ENCODE measurements around the gene FLOT2. TPM values are rescaled to one million over a fixed set of nuclear protein-coding genes. Genes with fewer than 3 reads are reported as not detected.
"Not testable (repeated sequence)": the region's sequence is repeated elsewhere in the genome, so short reads cannot be mapped to it uniquely, and the experiment has no call there.

The FLOT2 gene
- total and polyA plus RNA-seq, 4 donors = 51.8 to 108 (median 78.7) TPM

DNA sequence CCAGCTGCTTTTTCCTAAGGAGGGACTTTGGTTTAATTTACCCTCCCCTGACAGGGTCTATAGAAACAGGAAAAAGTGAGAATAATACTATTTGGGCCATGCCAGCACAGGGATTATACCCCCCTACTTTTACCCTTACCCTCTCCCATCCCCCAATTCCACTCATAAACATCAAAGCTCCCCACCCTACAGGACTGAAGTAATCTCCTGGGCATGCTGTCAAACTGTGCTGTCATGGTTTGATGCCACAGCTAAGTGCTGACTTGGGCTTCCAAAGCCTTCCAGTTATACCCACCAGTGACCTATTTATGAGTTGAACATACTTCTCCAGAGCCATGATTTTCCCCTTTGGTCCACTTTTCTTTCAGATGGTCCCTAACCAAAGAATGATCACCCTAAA is 41.0 kb upstream of the FLOT2 start:
- Histone ChIP-seq H3K9me3 (ENCODE audit: control insufficient read depth, low read length) (no peaks in the 10 kb centered on the region), H3K36me3 (ENCODE audit: control insufficient read depth in 1 of 2, insufficient read depth in 2 of 2, low read length in 1 of 2) (no peaks in the 10 kb centered on the region), H3K27ac (ENCODE audit: low read depth in 1 of 2, low read length in 2 of 2) (no peak overlapping the region), H3K4me3 (ENCODE audit: low read length in 2 of 2) (no peak overlapping the region), H3K27me3 (ENCODE audit: control insufficient read depth in 1 of 2, insufficient read depth in 2 of 2, low read length in 1 of 2) (no peaks in the 10 kb centered on the region), H3K4me1 (ENCODE audit: control insufficient read depth in 1 of 2, insufficient read depth in 2 of 2, low read length in 2 of 2) (peaks cover 3 to 6% of the 10 kb centered on the region in 2 donors)
- ATAC-seq (ENCODE audit: low FRiP score) (no peak), DNase-seq (no peak)
- intact Hi-C loops (cut with DNase I) = no loop called here

DNA sequence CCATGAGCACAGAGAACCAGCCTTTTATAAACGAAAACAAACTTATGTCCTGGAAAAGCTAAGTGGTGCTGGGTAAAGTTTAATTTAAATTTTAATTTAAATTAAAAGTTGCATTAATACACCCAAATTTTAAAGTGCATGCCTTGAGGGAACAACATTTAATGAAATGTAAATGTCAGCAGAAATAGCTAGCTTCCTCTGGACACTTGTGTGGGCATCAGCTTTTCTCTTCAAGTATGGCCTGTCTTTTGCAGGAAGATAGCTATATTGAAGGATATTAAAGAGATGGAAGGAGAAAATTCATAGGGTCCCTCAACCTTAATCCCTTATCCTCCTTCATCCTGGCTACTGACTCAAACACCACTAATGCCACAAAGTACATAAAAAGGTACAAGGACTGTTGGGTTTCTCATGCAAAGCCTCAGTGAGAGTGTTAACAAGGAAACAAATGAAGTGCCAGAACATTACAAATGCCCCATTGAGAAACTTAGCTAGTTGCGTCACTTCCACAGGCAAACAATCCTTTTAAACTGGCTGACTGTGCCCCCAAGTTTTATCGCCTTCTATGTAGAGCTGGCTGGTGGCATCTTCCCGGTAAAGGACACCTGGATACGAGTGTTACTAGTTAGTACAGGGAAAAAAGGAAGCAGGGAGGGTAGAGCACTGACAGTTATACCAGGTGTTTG is 39.7 kb upstream of the FLOT2 start:
- Histone ChIP-seq H3K27me3 (ENCODE audit: control insufficient read depth in 1 of 2, insufficient read depth in 2 of 2, low read length in 1 of 2) (no peaks in the 10 kb centered on the region), H3K36me3 (ENCODE audit: control insufficient read depth in 1 of 2, insufficient read depth in 2 of 2, low read length in 1 of 2) (no peaks in the 10 kb centered on the region), H3K4me1 (ENCODE audit: control insufficient read depth in 1 of 2, insufficient read depth in 2 of 2, low read length in 2 of 2) (peaks cover 3 to 6% of the 10 kb centered on the region in 2 donors), H3K9me3 (ENCODE audit: control insufficient read depth, low read length) (no peaks in the 10 kb centered on the region), H3K4me3 (ENCODE audit: low read length in 2 of 2) (no peak overlapping the region), H3K27ac (ENCODE audit: low read depth in 1 of 2, low read length in 2 of 2) (no peak overlapping the region)
- DNase-seq = no peak
- intact Hi-C loops (cut with DNase I) = no loop called here
- 63 to 70% methylated on average over 5 of the region's 5 CpGs for WGBS, 2 donors
- ATAC-seq (ENCODE audit: low FRiP score) = no peak

- H3K27me3 ChIP-seq (ENCODE audit: control insufficient read depth in 1 of 2, insufficient read depth in 2 of 2, low read length in 1 of 2) = no peaks in the 10 kb centered on the region
- H3K36me3 ChIP-seq (ENCODE audit: control insufficient read depth in 1 of 2, insufficient read depth in 2 of 2, low read length in 1 of 2) = no peaks in the 10 kb centered on the region
- H3K4me3 ChIP-seq (ENCODE audit: low read length in 2 of 2) = no peak overlapping the region
- WGBS, 2 donors = 89 to 92% methylated on average over 8 of the region's 8 CpGs
- DNase-seq = no peak
- ATAC-seq (ENCODE audit: low FRiP score) = no peak
- H3K4me1 ChIP-seq (ENCODE audit: control insufficient read depth in 1 of 2, insufficient read depth in 2 of 2, low read length in 2 of 2) = peaks cover 3 to 6% of the 10 kb centered on the region in 2 donors
- intact Hi-C loops (cut with DNase I) = no loop called here
- H3K9me3 ChIP-seq (ENCODE audit: control insufficient read depth, low read length) = no peaks in the 10 kb centered on the region
- no peak overlapping the region for H3K27ac ChIP-seq (ENCODE audit: low read depth in 1 of 2, low read length in 2 of 2)
These were observed 38.4 kb upstream of the FLOT2 start for GRCh38 chr17:28935744-28936460.

GRCh38 chr17:28934508-28934907 is 37.0 kb upstream of the FLOT2 start:
- H3K27me3 ChIP-seq (ENCODE audit: control insufficient read depth in 1 of 2, insufficient read depth in 2 of 2, low read length in 1 of 2); H3K4me3 ChIP-seq (ENCODE audit: low read length in 2 of 2); H3K4me1 ChIP-seq (ENCODE audit: control insufficient read depth in 1 of 2, insufficient read depth in 2 of 2, low read length in 2 of 2); H3K27ac ChIP-seq (ENCODE audit: low read depth in 1 of 2, low read length in 2 of 2); intact Hi-C loops (cut with DNase I); H3K9me3 ChIP-seq (ENCODE audit: control insufficient read depth, low read length); DNase-seq; ATAC-seq (ENCODE audit: low FRiP score); H3K36me3 ChIP-seq (ENCODE audit: control insufficient read depth in 1 of 2, insufficient read depth in 2 of 2, low read length in 1 of 2): not testable (repeated sequence)
- 95 to 96% methylated on average over 8 of the region's 8 CpGs for WGBS, 2 donors

DNA sequence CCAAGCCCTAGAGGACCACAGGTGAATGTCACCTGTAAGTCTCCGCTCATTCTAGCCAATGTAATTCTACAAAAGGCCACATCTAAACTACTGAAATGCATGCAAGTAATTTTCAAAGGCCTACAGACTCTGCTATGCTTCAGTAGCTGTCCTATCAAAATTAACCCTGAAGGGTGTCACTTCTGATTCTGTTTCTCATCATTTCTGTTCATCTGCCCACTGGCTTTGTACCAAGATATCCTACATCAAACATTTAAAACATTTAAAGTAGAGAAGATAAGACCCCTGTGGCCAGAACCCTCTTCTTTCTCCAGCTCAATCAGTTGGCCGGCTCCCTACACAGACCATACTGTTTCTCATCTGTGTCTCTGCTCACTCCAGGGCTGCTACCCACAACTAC is 32.3 kb upstream of the FLOT2 start:
- H3K9me3 ChIP-seq (ENCODE audit: control insufficient read depth, low read length) = no peaks in the 10 kb centered on the region
- no peaks in the 10 kb centered on the region for H3K27me3 ChIP-seq (ENCODE audit: control insufficient read depth in 1 of 2, insufficient read depth in 2 of 2, low read length in 1 of 2)
- H3K4me3 ChIP-seq (ENCODE audit: low read length in 2 of 2) = no peak overlapping the region
- intact Hi-C loops (cut with DNase I) = no loop called here
- no peaks in the 10 kb centered on the region for H3K4me1 ChIP-seq (ENCODE audit: control insufficient read depth in 1 of 2, insufficient read depth in 2 of 2, low read length in 2 of 2)
- ATAC-seq (ENCODE audit: low FRiP score) (no peak), DNase-seq (no peak)
- WGBS, 2 donors = 92 to 95% methylated on average over 2 of the region's 2 CpGs
- no peak overlapping the region for H3K27ac ChIP-seq (ENCODE audit: low read depth in 1 of 2, low read length in 2 of 2)
- H3K36me3 ChIP-seq (ENCODE audit: control insufficient read depth in 1 of 2, insufficient read depth in 2 of 2, low read length in 1 of 2) = peaks cover 0 to 2% of the 10 kb centered on the region in 2 donors

GRCh38 chr17:28928061-28928460 is 30.5 kb upstream of the FLOT2 start:
- Histone ChIP-seq H3K9me3 (ENCODE audit: control insufficient read depth, low read length) (no peaks in the 10 kb centered on the region), H3K27me3 (ENCODE audit: control insufficient read depth in 1 of 2, insufficient read depth in 2 of 2, low read length in 1 of 2) (no peaks in the 10 kb centered on the region), H3K27ac (ENCODE audit: low read depth in 1 of 2, low read length in 2 of 2) (no peak overlapping the region), H3K4me1 (ENCODE audit: control insufficient read depth in 1 of 2, insufficient read depth in 2 of 2, low read length in 2 of 2) (no peaks in the 10 kb centered on the region), H3K36me3 (ENCODE audit: control insufficient read depth in 1 of 2, insufficient read depth in 2 of 2, low read length in 1 of 2) (peaks cover 0 to 2% of the 10 kb centered on the region in 2 donors), H3K4me3 (ENCODE audit: low read length in 2 of 2) (no peak overlapping the region)
- intact Hi-C loops (cut with DNase I) = no loop called here
- ATAC-seq (ENCODE audit: low FRiP score) = no peak
- no peak for DNase-seq
- 86 to 93% methylated on average over 2 of the region's 2 CpGs for WGBS, 2 donors

DNA sequence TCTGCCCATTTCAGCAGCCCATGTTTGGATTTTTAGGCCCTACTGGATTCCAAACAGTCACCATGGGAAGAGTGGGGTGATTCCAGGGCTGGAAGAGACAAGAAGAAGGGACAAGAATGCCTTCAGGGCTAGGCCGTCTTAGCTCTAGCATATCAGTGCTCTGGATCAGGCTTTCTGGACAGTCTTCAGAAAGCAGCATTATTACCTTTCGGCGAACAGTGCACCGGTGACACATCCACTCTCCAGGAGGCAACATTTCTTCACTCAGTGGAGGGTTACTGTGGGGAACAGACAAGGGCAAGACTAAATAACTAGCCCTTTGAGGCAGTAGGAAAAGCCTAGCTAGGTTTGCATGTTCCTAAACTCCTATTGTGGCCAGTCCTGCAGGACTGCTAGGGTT is 29.3 kb upstream of the FLOT2 start:
- WGBS, 2 donors = 90 to 97% methylated on average over 4 of the region's 4 CpGs
- H3K27me3 ChIP-seq (ENCODE audit: control insufficient read depth in 1 of 2, insufficient read depth in 2 of 2, low read length in 1 of 2) = no peaks in the 10 kb centered on the region
- no peak overlapping the region for H3K4me3 ChIP-seq (ENCODE audit: low read length in 2 of 2)
- DNase-seq = no peak
- intact Hi-C loops (cut with DNase I) = no loop called here
- H3K4me1 ChIP-seq (ENCODE audit: control insufficient read depth in 1 of 2, insufficient read depth in 2 of 2, low read length in 2 of 2) = no peaks in the 10 kb centered on the region
- H3K27ac ChIP-seq (ENCODE audit: low read depth in 1 of 2, low read length in 2 of 2) = no peak overlapping the region
- no peaks in the 10 kb centered on the region for H3K9me3 ChIP-seq (ENCODE audit: control insufficient read depth, low read length)
- H3K36me3 ChIP-seq (ENCODE audit: control insufficient read depth in 1 of 2, insufficient read depth in 2 of 2, low read length in 1 of 2) = peaks cover 0 to 2% of the 10 kb centered on the region in 2 donors
- no peak for ATAC-seq (ENCODE audit: low FRiP score)

GRCh38 chr17:28926366-28926765 is 28.8 kb upstream of the FLOT2 start:
- intact Hi-C loops (cut with DNase I) = no loop called here
- H3K27ac ChIP-seq (ENCODE audit: low read depth in 1 of 2, low read length in 2 of 2) = no peak overlapping the region
- H3K4me3 ChIP-seq (ENCODE audit: low read length in 2 of 2) = no peak overlapping the region
- WGBS, 2 donors = 82 to 85% methylated on average over 2 of the region's 2 CpGs
- ATAC-seq (ENCODE audit: low FRiP score) (no peak), DNase-seq (no peak)
- H3K9me3 ChIP-seq (ENCODE audit: control insufficient read depth, low read length) = no peaks in the 10 kb centered on the region
- H3K36me3 ChIP-seq (ENCODE audit: control insufficient read depth in 1 of 2, insufficient read depth in 2 of 2, low read length in 1 of 2) = peaks cover 0 to 2% of the 10 kb centered on the region in 2 donors
- no peaks in the 10 kb centered on the region for H3K27me3 ChIP-seq (ENCODE audit: control insufficient read depth in 1 of 2, insufficient read depth in 2 of 2, low read length in 1 of 2)
- no peaks in the 10 kb centered on the region for H3K4me1 ChIP-seq (ENCODE audit: control insufficient read depth in 1 of 2, insufficient read depth in 2 of 2, low read length in 2 of 2)

DNA sequence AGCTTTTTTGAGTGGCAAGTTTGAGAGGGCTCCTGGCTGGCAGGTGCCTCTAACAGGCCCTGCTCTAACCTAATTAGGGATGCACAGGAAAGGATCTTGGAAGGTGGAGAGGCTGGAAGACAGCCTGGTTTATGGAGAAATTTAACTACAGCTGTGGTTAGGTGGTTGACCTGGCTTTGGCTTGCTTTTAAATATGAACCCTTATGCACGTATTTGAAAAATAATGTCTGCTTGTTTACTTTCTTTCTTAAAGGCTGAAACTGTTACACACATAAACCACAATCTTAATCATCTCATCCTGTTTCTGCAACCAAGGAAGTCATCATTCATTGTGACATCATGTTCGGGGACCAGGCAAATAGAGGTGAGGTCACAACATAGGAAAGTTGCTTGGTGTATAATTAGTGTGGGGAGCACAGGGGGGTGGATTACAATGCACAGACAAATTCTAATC is 28.4 kb upstream of the FLOT2 start:
- Histone ChIP-seq H3K4me1 (ENCODE audit: control insufficient read depth in 1 of 2, insufficient read depth in 2 of 2, low read length in 2 of 2) (no peaks in the 10 kb centered on the region), H3K9me3 (ENCODE audit: control insufficient read depth, low read length) (no peaks in the 10 kb centered on the region), H3K36me3 (ENCODE audit: control insufficient read depth in 1 of 2, insufficient read depth in 2 of 2, low read length in 1 of 2) (peaks cover 0 to 3% of the 10 kb centered on the region in 2 donors), H3K27ac (ENCODE audit: low read depth in 1 of 2, low read length in 2 of 2) (no peak overlapping the region), H3K27me3 (ENCODE audit: control insufficient read depth in 1 of 2, insufficient read depth in 2 of 2, low read length in 1 of 2) (no peaks in the 10 kb centered on the region), H3K4me3 (ENCODE audit: low read length in 2 of 2) (no peak overlapping the region)
- ATAC-seq (ENCODE audit: low FRiP score) (peak; percentile 59), DNase-seq (no peak)
- intact Hi-C loops (cut with DNase I) = no loop called here
- 26 to 30% methylated on average over 2 of the region's 2 CpGs for WGBS, 2 donors
